Endothelial cell of umbilical vein (primary cell): ENCODE data around the gene CUBN. TPM values are rescaled to one million over a fixed set of nuclear protein-coding genes. Genes with fewer than 3 reads are reported as not detected.

Source experiments
- BruUV-seq: library from RNA; stranded (reverse); fragments of 400-500 nt; replicated peaks from 2 replicates; lab custom pipeline; 2021; lab: Mats Ljungman, UMichigan
- CTCF ChIA-PET: fragments of 300-600, 350-600 bp; sonication (Branson Sonifier 250); formaldehyde crosslinking; loops from one replicate; lab custom pipeline; 2021; ENCODE audit warnings: antibody characterized with exemption, inconsistent platforms; lab: Charles Lee
- POLR2A ChIA-PET: fragments of 300-600, 350-600 bp; sonication (Branson Sonifier 250); formaldehyde crosslinking; loops from one replicate; lab custom pipeline; 2021; ENCODE audit warnings: antibody characterized with exemption, inconsistent platforms; lab: Charles Lee
- DNase-seq: peaks from one replicate; pipeline ENCODE4 v3.0.0-alpha.2; 2011; ENCODE audit warnings: low read depth, low spot score
- FAIRE-seq: peaks from 2 replicates; lab custom pipeline; 2011; peaks lifted over from hg19 to GRCh38; lab: Jason Lieb, UNC
- H2AFZ ChIP-seq: 2 replicates; pipeline ENCODE4 v1.6.0; 2012; ENCODE audit warnings: low read depth, low read length, control low read depth, inconsistent platforms
- H3K27ac ChIP-seq: 2 replicates; pipeline ENCODE4 v1.5.1; 2011; ENCODE audit warnings: low read depth, mild to moderate bottlenecking, control low read depth, low read length, moderate library complexity; ENCODE audit not compliant: insufficient read depth
- H3K27me3 ChIP-seq, 2 experiments: 2 replicates each; pipeline versions ENCODE4 v1.6.0 to v1.6.1; 2011; ENCODE audit warnings: low read length in 2 of 2, mixed read lengths in 1 of 2; ENCODE audit not compliant: control insufficient read depth in 2 of 2, insufficient read depth in 2 of 2
- H3K36me3 ChIP-seq, 2 experiments: 2 replicates in 1 of 2; 3 replicates in 1 of 2; pipeline ENCODE4 v1.5.1; 2011; ENCODE audit warnings: low read length in 2 of 2, mild to moderate bottlenecking in 1 of 2, moderate library complexity in 1 of 2; ENCODE audit not compliant: control insufficient read depth in 2 of 2, insufficient read depth in 2 of 2; ENCODE audit errors: extremely low read depth in 1 of 2
- H3K4me1 ChIP-seq: 3 replicates; pipeline ENCODE4 v1.5.1; 2011; ENCODE audit warnings: mild to moderate bottlenecking, low read length; ENCODE audit not compliant: control insufficient read depth, insufficient read depth; ENCODE audit errors: extremely low read depth
- H3K4me2 ChIP-seq: 2 replicates; pipeline ENCODE4 v1.6.1; 2011; ENCODE audit warnings: low read length, control low read depth, mixed read lengths; ENCODE audit not compliant: insufficient read depth
- H3K4me3 ChIP-seq, 3 experiments: fragments of 200-600 bp in 1 of 3; sonication (generic), shearing (Covaris generic) in 1 of 3; replicated peaks in 1 of 3; 2 replicates each; pipeline ENCODE4 v1.5.1; 2011 to 2016; ENCODE audit warnings: control low read depth in 3 of 3, low read length in 3 of 3, mild to moderate bottlenecking in 2 of 3, inconsistent platforms in 1 of 3, low read depth in 1 of 3, moderate library complexity in 1 of 3; ENCODE audit not compliant: insufficient read depth in 1 of 3
- H3K79me2 ChIP-seq: 2 replicates; pipeline ENCODE4 v1.6.0; 2012; ENCODE audit warnings: low read length, inconsistent platforms; ENCODE audit not compliant: control insufficient read depth, insufficient read depth
- H3K9ac ChIP-seq: replicated peaks from 2 replicates; pipeline ENCODE3; 2011; ENCODE audit warnings: low read length, control low read depth; ENCODE audit not compliant: insufficient read depth; ENCODE audit errors: extremely low read depth
- H3K9me1 ChIP-seq: replicated peaks from 3 replicates; pipeline ENCODE4 v1.6.0; 2011; ENCODE audit warnings: mild to moderate bottlenecking, low read length; ENCODE audit not compliant: control insufficient read depth, insufficient read depth; ENCODE audit errors: extremely low read depth
- H3K9me3 ChIP-seq: replicated peaks from 2 replicates; pipeline ENCODE4 v1.5.1; 2012; ENCODE audit warnings: low read length, inconsistent platforms; ENCODE audit not compliant: control insufficient read depth, insufficient read depth
- H4K20me1 ChIP-seq: replicated peaks from 2 replicates; pipeline ENCODE3; 2011; ENCODE audit warnings: mild to moderate bottlenecking, low read length; ENCODE audit not compliant: control insufficient read depth, insufficient read depth; ENCODE audit errors: extremely low read depth
- EZH2 ChIP-seq: IDR thresholded peaks from 2 replicates; pipeline ENCODE4 v1.6.1; 2012; ENCODE audit warnings: borderline replicate concordance, low read depth, mild to moderate bottlenecking, moderate library complexity, low read length, inconsistent platforms; ENCODE audit not compliant: severe bottlenecking
- FOS ChIP-seq: IDR thresholded peaks from 2 replicates; pipeline ENCODE4 v1.6.1; 2011; ENCODE audit warnings: mild to moderate bottlenecking, low read length, moderate library complexity, borderline replicate concordance; ENCODE audit not compliant: insufficient read depth
- JUN ChIP-seq: IDR thresholded peaks from 2 replicates; pipeline ENCODE4 v1.6.1; 2011; ENCODE audit warnings: borderline replicate concordance, low read depth; ENCODE audit not compliant: insufficient read length, insufficient read depth
- MYC ChIP-seq: IDR thresholded peaks from one replicate; pipeline ENCODE4 v1.6.1; 2011; ENCODE audit warnings: mild to moderate bottlenecking, low read depth, low read length
- POLR2A ChIP-seq: IDR thresholded peaks from 2 replicates; pipeline ENCODE4 v1.6.1; 2012; ENCODE audit warnings: low read depth, mild to moderate bottlenecking, control low read depth, low read length
- POLR2AphosphoS5 ChIP-seq: IDR thresholded peaks from 2 replicates; pipeline ENCODE4 v1.6.1; 2012; ENCODE audit warnings: low read depth, mild to moderate bottlenecking, control low read depth, low read length, moderate library complexity; ENCODE audit not compliant: insufficient read depth
- dilution Hi-C: fragments of 300-500 bp; cut with MboI; formaldehyde crosslinking; loops from one replicate; pipeline ENCODE4 v1.15.0; 2019; ENCODE audit warnings: low sequenced_read_pairs; ENCODE audit not compliant: extremely low pct_ligation_motif_present
- intact Hi-C: fragments of 100-400 bp; cut with micrococcal nuclease; formaldehyde crosslinking; loops from one replicate; pipeline ENCODE4 v1.10.0; 2022
- polyA plus RNA-seq, 4 experiments: library from polyadenylated mRNA; depleted of rRNA in 3 of 4; stranded (reverse) in 3 of 4; unstranded in 1 of 4; fragments of >200 nt; gene quantifications; 2 replicates each; pipeline versions ENCODE4 v1.2.1 to v1.2.3, GENCODE V29; 2011 to 2012; ENCODE audit warnings: missing spikeins in 1 of 4
- total RNA-seq: library from RNA; stranded (reverse); gene quantifications from 2 replicates; pipeline ENCODE4 v1.2.3, GENCODE V29; 2021
- TF ChIP-seq, protein P1 (sequence below): IDR thresholded peaks from 2 replicates; pipeline ENCODE4 v1.6.1; 2011; ENCODE audit not compliant: insufficient read depth, insufficient read length

The CUBN gene
- total and polyA plus RNA-seq, 2 donors (not counting 3 experiments of a cell fraction or from before 2014, with no cell fraction given): 2.7 to 4.6 TPM

DNA sequence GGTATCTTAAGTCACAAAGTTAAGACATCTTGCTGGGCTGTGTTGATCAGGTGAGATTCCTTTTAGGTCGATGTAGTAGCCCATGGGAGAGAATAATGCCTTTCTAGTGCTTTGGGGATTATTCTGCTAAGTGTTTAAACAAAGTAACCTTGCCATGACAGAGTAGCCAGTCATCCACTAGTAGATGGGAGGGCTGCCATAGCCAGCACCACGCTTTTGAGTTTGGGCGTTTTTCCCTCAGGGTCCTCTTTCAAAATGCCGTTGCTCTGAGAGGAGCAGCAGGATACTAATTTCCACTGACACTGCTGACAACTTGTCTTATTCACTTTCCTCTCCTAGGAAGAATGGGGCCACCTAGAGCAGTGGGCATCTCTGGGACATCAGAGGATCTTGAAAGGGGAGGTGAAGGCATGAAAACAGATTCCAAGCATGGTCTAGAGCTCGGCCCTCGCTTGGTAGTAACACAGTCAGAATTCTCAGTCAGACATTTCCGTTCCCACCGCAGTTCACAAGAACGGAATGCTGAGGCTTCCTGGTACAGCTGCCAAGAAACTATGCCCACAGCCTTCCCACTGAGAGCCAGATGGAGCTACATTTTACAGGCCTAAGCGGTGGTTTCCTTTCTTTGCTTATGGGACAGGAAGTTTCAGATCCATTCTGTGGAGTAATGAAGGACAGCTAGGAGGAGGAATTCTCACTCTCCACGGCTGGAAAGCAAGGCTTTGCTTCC lies 297.1 kb downstream of the CUBN start:
- intact Hi-C loops: loop anchor here (1.0 to 5.0 kb wide), 4 partner anchors 15 to 680 kb away; partner anchors contain the start of gene RSU1
- peak; percentile 27 for TF ChIP-seq FOS
- TF ChIP-seq JUN: peak; percentile 55
- TF ChIP-seq, protein P1, sequence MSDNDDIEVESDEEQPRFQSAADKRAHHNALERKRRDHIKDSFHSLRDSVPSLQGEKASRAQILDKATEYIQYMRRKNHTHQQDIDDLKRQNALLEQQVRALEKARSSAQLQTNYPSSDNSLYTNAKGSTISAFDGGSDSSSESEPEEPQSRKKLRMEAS: peak; percentile 43
- peak; percentile 92 for TF ChIP-seq POLR2AphosphoS5
- no peak for TF ChIP-seq EZH2
- TF ChIP-seq POLR2A: peak; percentile 78
- TF ChIP-seq MYC: no peak
- no peaks in the 10 kb centered on the region for H4K20me1 ChIP-seq
- peak overlapping the region; percentile 55 for H3K4me2 ChIP-seq
- H2AFZ ChIP-seq: peak overlapping the region; percentile 63
- no peaks in the 10 kb centered on the region for H3K36me3 ChIP-seq
- no peaks in the 10 kb centered on the region for H3K27me3 ChIP-seq
- POLR2A ChIA-PET: interaction anchor here (0.6 to 1.7 kb wide), 5 partner anchors 16 to 399 kb away, joined by 4 to 5 read pairs (median 4); partner anchors contain the start of genes RSU1 and VIM
- H3K27ac ChIP-seq: peak overlapping the region; percentile 98
- FAIRE-seq: peak; percentile 99
- no peaks in the 10 kb centered on the region for H3K9me3 ChIP-seq
- no peaks in the 10 kb centered on the region for H3K9me1 ChIP-seq
- DNase-seq: peak; percentile 98
- no peaks in the 10 kb centered on the region for H3K79me2 ChIP-seq
- CTCF ChIA-PET: interaction anchor here (0.6 to 2.4 kb wide), 11 partner anchors 10 to 458 kb away, joined by 3 to 11 read pairs (median 4); partner anchors contain the start of gene RSU1
- no peak overlapping the region for H3K4me3 ChIP-seq
- BruUV-seq: TSS peak; percentile 11
- dilution Hi-C loops: no loop called here
- peaks cover 40% of the 10 kb centered on the region for H3K4me1 ChIP-seq
- peak overlapping the region; percentile 74 for H3K9ac ChIP-seq
